Measurements from ENCODE around the gene TOR1AIP1. TPM values are rescaled to one million over a fixed set of nuclear protein-coding genes. Genes with fewer than 3 reads are reported as not detected.
A peak's percentile ranks its signal among the peaks of the same experiment; 100 is the strongest.
"Not testable (repeated sequence)": the region's sequence is repeated elsewhere in the genome, so short reads cannot be mapped to it uniquely, and the experiment has no call there.

The TOR1AIP1 gene, protein sequence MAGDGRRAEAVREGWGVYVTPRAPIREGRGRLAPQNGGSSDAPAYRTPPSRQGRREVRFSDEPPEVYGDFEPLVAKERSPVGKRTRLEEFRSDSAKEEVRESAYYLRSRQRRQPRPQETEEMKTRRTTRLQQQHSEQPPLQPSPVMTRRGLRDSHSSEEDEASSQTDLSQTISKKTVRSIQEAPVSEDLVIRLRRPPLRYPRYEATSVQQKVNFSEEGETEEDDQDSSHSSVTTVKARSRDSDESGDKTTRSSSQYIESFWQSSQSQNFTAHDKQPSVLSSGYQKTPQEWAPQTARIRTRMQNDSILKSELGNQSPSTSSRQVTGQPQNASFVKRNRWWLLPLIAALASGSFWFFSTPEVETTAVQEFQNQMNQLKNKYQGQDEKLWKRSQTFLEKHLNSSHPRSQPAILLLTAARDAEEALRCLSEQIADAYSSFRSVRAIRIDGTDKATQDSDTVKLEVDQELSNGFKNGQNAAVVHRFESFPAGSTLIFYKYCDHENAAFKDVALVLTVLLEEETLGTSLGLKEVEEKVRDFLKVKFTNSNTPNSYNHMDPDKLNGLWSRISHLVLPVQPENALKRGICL
- polyA plus RNA-seq (2013, experiment 1 of 2; ENCODE audit: insufficient read length) = 36.1 TPM
- polyA plus RNA-seq (2013, experiment 2 of 2; ENCODE audit: insufficient read length) = 37.8 TPM

GRCh38 chr1:179882253-179883039 lies at the start of gene TOR1AIP1:
Gene TOR1AIP1, plus strand, starts transcription at chr1:179882285. Its CDS starts 218 bp downstream, at chr1:179882503.
- DNase-seq = peak; percentile 99

DNA sequence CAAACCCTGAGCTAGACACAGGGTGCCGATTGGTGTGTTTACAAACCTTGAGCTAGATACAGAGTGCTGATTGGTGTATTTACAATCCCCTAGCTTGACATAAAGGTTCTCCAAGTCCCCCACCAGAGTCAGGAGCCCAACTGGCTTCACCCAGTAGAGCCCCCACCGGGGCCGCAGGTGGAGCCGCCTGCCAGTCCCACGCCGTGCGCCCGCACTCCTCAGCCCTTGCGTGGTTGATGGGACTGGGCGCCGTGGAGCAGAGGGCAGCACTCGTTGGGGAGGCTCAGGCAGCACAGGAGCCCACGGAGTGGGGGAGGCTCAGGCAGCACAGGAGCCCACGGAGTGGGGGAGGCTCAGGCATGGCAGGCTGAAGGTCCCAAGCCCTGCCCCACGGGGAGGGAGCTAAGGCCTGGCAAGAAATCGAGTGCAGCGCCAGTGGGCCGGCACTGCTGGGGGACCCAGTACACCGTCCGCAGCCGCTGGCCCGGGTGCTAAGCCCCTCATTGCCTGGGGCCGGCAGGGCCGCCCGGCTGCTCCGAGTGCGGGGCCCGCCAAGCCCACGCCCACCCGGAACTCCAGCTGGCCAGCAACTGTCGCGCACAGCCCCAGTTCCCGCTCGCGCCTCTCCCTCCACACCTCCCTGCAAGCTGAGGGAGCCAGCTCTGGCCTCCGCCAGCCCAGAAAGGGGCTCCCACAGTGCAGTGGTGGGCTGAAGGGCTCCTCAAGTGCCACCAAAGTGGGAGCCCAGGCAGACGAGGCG lies 45.2 kb upstream of the TOR1AIP1 start:
- DNase-seq = not testable (repeated sequence)

DNA sequence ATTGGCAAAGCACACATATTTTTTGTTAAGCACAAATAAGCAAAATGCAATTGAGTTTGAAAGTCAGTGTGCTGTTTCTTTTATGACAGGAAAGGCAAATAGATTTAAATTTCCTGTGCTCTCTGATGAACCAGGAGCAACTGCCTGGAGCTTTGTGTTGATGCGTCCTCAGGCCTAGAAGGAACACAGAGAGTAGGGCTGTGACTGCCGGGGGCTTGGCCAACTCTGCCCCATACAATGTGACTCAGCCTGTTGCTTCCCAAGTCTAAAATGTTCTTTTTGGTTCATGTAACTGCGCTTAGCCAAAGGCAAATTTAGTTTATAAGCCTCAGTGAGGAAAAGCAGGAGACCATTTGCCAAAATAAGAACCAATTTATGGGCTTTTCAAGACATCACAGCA lies 42.0 kb upstream of the TOR1AIP1 start:
- DNase-seq = no peak

DNA sequence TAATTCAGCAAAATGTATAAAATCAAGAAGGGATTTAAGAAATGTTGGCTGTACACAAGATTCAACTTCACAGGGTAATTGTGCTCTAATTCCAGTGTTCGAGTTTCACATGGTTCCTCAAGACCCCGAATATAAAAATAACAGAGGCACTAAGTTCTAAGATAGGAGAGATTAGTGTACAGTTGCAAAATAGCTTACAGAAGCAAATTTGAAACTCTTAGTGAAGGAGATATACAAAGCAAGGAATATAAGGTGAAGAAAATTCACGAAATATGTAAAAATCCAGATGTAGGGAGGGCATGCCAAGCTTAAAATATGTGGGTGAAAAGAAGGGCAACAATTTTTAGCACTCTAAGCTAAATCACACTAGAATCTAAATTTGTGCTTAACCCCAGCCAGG lies 33.9 kb upstream of the TOR1AIP1 start:
- no peak for DNase-seq

DNA sequence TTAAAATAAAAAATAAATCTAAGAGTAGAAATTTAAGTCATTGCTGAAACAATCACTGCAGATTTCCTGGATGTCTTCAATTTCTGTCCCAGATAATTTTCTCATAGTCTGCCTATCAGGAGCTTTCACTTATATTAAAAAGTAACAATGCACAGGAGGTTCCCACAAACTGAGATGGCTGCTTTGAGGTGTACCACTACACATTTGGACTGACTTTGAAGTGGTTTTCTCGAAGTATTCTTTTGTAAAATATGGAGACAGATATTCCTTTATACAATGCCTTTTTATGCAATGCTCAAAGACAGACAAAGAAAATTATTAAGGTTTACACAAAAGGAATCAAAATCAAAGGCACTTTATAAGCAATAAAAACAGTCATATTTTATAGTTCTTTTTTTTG lies 29.0 kb upstream of the TOR1AIP1 start:
- DNase-seq = no peak

DNA sequence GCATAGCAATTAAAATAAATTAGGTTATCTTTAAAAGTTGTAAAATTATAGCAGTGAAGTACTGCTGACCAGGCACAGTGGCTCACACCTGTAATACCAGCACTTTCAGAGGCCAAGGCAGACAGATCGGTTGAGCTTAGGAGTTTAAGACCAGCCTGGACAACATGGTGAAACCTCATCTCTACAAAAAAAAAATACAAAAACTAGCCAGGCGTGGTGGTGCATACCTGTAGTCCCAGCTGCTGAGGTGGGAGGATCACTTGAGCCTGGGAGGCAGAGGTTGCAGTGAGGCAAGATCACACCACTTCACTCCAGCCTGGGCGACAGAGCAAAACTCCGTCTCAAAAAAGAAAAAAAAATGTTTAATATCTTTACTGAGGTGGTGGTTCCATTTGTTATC lies 26.3 kb upstream of the TOR1AIP1 start:
- not testable (repeated sequence) for DNase-seq

GRCh38 chr1:179856296-179856695 lies 25.8 kb upstream of the TOR1AIP1 start:
- DNase-seq = no peak

GRCh38 chr1:179857009-179857408 lies 25.1 kb upstream of the TOR1AIP1 start:
- DNase-seq = no peak

DNA sequence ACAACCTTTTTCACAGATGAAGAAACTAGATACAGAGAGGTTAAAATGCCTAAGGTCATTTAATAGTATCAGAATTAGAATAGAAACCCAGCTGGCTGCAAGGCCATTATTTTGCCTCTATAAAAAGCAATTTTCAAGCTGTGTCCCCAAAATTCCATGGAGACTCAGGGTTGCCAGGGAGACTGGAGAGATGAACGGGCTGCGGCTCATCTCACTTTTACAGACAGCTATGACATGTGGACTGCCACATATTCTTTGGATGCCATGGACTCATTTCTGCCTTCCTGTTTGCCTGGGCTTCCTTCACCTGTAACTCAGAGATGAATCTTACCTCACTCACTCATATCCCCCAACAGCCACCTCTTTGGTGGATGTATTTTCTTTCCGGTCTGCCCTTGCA lies 21.4 kb upstream of the TOR1AIP1 start:
- no peak for DNase-seq

GRCh38 chr1:179865377-179865776 lies 16.7 kb upstream of the TOR1AIP1 start:
- DNase-seq = no peak

DNA sequence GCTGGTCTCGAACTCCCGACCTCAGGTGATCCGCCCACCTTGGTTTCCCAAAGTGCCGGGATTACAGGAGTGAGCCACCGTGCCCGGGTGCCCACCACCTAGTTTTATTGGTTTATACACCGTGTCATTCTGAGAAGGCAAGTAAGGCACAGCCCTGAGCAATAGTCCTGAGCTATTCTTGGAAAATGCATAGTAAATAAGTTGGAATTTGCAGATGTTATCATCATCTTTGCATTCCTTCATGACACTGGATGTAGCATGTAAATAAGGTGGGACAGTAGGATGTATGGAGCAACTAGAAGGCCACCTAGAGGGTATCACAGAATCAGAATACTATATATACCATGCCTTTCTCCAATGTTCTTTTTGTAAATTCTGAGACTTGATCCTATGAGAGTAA lies 15.5 kb upstream of the TOR1AIP1 start:
- DNase-seq = no peak

GRCh38 chr1:179867493-179868330 lies 14.4 kb upstream of the TOR1AIP1 start:
- peak; percentile 53 for DNase-seq

- DNase-seq = no peak
Measured at GRCh38 chr1:179870870-179871269, 11.2 kb upstream of the TOR1AIP1 start.

GRCh38 chr1:179871940-179872339 lies 10.1 kb upstream of the TOR1AIP1 start:
- no peak for DNase-seq

- no peak for DNase-seq
Measured at GRCh38 chr1:179872558-179872957, 9.5 kb upstream of the TOR1AIP1 start.

GRCh38 chr1:179873438-179873851 lies 8.6 kb upstream of the TOR1AIP1 start:
- no peak for DNase-seq

GRCh38 chr1:179875596-179876299 lies 6.3 kb upstream of the TOR1AIP1 start:
- DNase-seq = no peak

GRCh38 chr1:179876300-179876715 lies 5.8 kb upstream of the TOR1AIP1 start:
- DNase-seq = no peak

GRCh38 chr1:179877586-179878265 lies 4.4 kb upstream of the TOR1AIP1 start, which contains the start of gene TOR1AIP2:
Gene TOR1AIP2, minus strand, starts transcription at chr1:179877803. Its CDS starts 25,138 bp downstream, at chr1:179852665.
- peak; percentile 84 for DNase-seq

DNA sequence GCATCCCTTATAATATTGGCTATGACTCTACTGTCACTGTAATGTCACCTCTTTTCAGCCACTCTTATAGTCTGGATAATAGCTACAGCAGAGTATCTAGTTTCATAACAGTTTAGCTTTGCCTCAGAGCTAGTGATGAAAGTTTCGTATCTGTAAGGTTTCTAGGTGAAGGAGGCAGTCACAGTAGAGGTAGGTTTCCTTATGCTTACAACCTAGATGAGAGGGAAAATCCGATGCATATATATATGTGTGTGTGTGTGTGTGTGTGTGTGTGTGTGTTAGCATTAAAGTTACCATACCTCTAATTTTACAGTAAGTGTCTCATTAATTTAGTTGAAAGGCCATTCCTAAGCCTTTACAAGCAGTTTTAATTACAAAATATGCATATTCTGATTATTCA lies 2.3 kb upstream of the TOR1AIP1 start:
- DNase-seq = no peak

Measured in fibroblast of skin of scalp (primary cell).